Amniotic epithelial cell (primary cell): Measurements from ENCODE around the gene SLC23A1.
"Not testable (repeated sequence)": the region's sequence is repeated elsewhere in the genome, so short reads cannot be mapped to it uniquely, and the experiment has no call there.

ENCODE experiments used
- DNase-seq: peaks from one replicate; pipeline ENCODE4 v3.0.0-alpha.2; 2010; ENCODE audit warnings: low read depth

SLC23A1 gene

GRCh38 chr5:139383275-139383992 is at the start of gene SLC23A1:
TSS of gene SLC23A1 (minus strand) at chr5:139383297. CDS start at chr5:139383253, 44 bp downstream.
- peak; percentile 39 for DNase-seq

- DNase-seq, result no peak
These were observed 48.6 kb upstream of the SLC23A1 start for GRCh38 chr5:139431706-139432105.

- DNase-seq, result no peak
These were observed 46.9 kb upstream of the SLC23A1 start for GRCh38 chr5:139430015-139430414.

DNA sequence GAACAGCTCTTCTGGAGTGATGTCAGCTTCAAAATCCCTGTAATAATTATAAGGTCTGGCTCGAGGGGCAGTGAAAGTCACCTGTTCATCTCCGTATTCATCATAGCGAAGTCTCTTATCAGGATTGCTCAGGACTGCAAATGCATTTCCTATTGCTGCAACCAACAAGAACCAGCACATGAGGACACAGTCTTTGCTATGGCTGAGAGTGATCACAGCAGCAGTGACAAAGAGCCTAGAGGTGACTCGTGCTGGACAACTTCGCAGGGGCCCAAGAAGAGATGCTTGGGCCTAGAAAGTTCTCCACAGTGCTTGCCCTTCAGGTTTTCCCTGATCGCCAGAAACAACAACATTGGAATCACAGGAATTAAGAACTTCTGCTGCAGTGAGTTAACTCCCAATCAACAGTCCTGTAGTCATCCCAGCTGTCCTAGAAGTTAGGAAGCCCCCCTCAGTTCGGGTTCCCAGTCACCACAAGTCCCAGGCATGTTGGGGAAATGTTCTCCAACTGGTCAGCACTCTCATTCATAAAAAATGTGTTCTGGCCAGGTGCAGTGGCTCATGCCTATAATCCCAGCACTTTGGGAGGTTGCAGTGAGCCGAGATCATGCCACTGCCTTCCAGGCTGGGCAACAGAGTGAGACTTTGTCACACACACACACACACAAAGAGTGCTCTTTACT is 43.2 kb upstream of the SLC23A1 start:
- DNase-seq, result no peak

- DNase-seq, result no peak
These were observed 42.4 kb upstream of the SLC23A1 start for GRCh38 chr5:139425497-139425896.

DNA sequence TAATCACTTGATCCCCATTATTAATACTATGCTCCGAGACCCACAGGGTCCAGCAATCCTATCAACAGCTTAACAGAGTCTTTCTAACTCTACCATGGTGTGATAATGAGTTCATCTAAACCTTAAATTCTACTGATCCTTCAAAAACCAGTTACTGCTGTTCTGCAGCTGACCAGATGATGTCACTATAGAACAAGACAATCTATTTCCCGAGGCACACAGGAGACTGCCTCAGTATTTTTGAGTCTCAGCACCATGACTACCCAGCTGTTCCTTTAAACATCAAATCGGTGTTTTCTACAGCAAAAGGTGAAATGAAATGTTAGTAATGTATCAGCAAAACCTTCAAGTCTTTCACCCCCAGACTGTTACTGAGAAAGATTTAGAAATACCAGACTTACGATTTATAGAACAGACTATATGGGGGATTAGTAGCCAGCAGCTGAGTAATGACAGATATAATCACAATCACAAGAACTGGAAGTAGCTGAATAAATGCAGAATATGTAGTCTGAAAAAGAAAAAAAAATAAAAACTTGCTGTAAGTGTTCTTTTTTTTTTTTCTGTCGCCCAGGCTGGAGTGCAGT is 39.3 kb upstream of the SLC23A1 start:
- DNase-seq, result peak; percentile 67

DNA sequence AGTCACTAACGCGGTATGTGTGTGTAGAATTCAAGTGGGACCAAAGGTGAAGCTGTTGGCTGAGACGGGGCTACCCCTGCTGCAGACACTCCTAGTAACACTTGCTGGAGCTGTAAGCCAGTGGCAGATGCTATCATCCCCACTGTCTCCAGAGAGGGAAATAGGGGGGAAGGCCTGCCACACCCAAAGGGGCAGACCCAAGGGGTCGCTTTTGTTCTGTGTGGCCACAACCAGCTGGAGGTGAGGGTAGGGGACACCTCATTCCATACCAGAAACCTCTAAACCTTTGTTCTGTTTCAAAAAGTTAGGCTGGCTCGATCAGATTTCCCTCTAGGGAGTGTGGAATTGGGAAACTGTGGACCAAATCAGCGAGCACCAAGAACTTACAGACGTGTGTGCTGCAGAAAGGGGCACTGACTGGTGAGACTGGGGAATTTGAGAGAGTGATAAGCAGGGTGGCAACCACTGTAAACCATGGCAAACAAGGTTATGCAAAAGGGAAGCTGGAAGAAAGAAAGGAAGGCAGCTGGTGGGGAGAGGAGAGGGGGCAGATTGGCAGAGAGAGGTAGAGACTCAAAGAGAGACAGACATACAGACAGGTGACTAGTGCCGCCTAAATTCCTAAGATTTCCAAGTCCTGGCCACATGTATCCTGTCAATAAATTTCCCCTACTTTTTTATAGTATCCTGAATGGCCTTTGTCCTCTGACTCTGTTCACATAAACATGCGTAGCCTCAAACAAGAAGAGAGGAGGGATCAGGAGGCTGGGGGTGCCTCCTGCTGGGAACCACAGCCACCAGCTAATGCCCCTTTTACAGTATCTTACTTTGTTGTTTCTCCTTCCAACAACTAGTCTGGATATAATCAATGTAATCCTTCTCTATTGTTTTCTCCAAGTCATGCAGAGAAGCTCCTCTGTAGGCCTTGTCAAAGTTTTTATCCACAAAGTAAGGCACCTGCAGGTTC is 36.4 kb upstream of the SLC23A1 start:
- DNase-seq, result no peak

DNA sequence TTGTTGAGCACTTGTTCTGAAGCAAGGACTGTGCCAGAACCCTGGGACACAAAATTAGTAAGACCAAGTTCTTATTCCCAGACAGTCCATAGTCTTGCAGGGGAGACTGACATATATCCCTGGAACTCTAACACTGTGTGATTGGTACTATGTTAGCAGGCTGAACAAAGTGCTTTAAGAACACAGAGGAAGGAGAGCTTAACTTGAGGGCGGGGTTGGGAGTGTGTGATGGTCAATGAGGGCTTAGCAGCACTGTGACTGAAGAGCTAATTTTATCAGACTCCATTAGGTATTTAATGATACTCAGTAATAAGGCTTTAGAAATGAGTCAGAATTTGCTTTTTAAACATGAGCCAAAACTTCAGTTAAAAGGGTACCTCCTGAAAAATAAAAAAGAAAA is 35.7 kb upstream of the SLC23A1 start:
- DNase-seq, result no peak

DNA sequence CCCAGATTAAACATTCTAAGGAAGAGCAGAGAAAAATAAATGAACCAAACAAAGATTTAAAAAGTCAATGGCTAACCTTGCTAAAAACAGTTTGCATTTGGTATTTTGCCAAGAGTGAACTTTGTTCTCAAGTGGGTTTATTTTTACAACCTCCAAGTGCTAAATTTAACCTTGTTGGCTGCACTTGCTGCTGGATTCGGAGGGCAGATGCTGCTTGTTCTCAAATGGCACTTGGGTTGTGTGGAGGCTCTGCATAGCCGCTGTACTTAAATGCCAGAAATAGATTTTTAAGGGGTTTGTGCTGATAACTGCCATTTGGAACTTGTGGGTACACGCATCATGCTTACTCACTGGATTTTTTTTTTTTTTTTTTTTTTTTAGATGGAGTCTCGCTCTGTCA is 34.1 kb upstream of the SLC23A1 start:
- DNase-seq, result no peak

DNA sequence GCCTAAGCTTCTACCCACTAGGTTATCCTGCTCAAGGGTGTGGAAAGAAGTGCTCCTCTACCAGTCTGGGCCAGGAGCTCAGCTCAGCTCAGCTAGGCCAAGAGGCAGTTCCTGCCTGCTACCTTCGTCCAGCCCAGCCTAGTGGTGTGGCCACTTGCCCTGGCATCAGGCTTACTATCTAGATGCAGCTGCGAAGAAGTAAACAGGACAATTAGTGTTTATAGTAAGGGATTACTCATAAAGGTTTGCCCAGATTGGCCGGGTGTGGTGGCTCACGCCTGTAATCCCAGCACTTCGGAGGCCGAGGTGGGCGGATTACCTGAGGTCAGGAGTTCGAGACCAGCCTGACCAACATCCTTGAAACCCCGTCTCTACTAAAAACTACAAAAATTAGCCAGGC is 33.6 kb upstream of the SLC23A1 start:
- no peak for DNase-seq

DNA sequence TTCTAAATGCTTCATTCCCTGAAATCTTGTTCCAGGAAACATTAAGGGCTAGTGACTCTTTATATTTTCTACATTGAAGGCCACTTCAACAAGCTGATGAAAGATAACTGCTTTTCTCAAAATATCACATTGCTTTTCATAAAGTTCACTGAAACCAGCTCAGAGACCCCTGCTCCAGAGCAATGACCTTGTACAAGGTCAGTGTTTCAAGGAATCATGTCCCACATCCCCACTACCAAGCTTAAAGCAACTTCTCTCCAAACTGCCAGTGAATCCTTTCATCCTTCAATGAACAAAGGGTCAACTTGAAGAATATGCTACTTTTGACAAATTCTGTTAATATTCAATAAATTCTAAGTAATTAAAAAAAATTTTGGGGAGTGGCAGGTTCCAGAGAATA is 32.8 kb upstream of the SLC23A1 start:
- no peak for DNase-seq

DNA sequence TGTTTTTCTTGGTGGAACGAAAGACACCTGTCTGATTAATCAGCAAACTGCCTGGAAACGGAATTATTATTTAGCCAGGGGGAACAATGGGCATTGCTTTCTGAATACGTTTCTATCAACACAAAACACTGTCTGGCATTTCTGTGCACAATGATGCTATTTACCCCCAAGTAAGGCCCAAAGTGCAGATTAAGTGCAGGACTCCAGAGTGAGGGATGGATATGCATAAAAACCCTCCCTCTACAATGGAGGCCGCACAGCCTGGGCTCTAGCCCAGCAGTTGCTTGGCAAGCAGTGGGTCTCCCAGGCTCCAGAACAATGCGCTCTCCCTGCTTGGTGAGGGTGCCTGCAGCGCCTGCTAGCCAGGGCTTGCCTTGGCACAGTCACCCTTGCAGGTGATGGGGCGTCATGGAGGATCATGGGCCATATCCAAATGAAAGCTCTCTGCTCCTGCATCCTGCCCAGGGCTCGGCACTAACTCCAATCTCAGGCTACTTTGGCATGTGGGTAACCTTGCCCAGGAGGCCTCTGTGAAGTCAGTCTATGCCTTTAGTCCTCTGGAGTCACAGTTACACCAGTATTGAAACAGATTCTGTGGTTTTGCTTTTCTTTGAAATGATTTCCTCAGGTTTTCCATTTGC is 32.2 kb upstream of the SLC23A1 start:
- DNase-seq, result no peak

GRCh38 chr5:139414581-139415130 is 31.6 kb upstream of the SLC23A1 start:
- DNase-seq, result no peak

DNA sequence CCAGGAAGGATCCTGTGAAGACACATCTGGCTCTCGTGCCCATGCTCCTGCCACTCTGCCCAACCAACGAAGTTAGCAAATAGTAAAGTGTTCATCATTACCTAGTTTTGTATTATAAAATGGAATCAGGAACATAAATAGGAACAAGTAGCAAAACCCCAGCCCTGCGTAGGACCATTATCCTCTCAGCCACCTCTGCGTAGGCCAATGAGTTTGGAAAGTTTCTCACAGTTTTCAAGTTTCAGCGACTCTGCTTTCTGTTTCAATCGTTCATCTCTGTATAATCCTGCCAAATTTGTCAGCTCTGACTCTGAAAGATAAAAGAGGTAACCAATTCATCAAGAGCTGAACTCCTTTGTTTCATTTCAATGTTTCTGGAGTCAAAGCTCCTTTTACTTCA is 30.9 kb upstream of the SLC23A1 start:
- no peak for DNase-seq

- no peak for DNase-seq
These were observed 30.1 kb upstream of the SLC23A1 start for GRCh38 chr5:139413153-139413552.

GRCh38 chr5:139410993-139411828 is 28.1 kb upstream of the SLC23A1 start:
- no peak for DNase-seq

GRCh38 chr5:139410121-139410992 is 27.3 kb upstream of the SLC23A1 start:
- DNase-seq, result no peak

- DNase-seq, result not testable (repeated sequence)
These were observed 26.0 kb upstream of the SLC23A1 start for GRCh38 chr5:139409116-139409515.

DNA sequence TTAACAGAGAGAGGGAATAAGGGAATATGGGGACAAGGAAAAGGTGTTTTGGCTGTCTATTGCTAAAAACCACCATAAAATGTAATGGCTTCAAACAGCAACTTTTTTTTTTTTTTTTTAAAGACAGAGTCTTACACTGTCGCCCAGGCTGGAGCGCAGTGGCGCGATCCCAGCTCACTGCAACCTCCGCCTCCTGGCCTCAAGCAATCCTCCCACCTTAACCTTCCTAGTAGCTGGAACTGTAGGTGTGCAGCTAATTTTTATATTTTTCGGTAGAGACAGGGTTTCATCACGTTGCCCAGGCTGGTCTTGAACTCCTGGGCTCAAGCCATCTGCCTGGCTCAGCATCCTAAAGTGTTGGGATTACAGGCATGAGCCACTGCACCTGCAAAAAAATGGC is 25.1 kb upstream of the SLC23A1 start:
- DNase-seq, result no peak
